Caco-2 (cell line): ENCODE measurements around the gene MINDY1. TPM values are rescaled to one million over a fixed set of nuclear protein-coding genes. Genes with fewer than 3 reads are reported as not detected.

ENCODE experiments used
- BruUV-seq: library from RNA; stranded (reverse); fragments of 400-500 nt; replicated peaks from 2 replicates; lab custom pipeline; 2021; lab: Mats Ljungman, UMichigan
- CTCF ChIA-PET: fragments of 300-600 bp; sonication (Branson Sonifier 250); formaldehyde crosslinking; loops from one replicate; lab custom pipeline; 2022; ENCODE audit warnings: antibody characterized with exemption; lab: Charles Lee
- POLR2A ChIA-PET: fragments of 300-600 bp; sonication (Branson Sonifier 250); formaldehyde crosslinking; loops from one replicate; lab custom pipeline; 2022; ENCODE audit warnings: antibody characterized with exemption; lab: Charles Lee
- DNase-seq, 2 experiments: peaks; one replicate each; pipeline versions ENCODE4 v3.0.0 to v3.0.0-alpha.2; 2020 to 2022
- H3K27me3 ChIP-seq: replicated peaks from 2 replicates; pipeline ENCODE4 v1.6.0; 2011; ENCODE audit warnings: low read length; ENCODE audit not compliant: control insufficient read depth, insufficient read depth
- H3K36me3 ChIP-seq: 2 replicates; pipeline ENCODE4 v1.5.1; 2011; ENCODE audit warnings: low read length; ENCODE audit not compliant: control insufficient read depth, insufficient read depth
- H3K4me1 ChIP-seq: fragments of 250-450 bp; sonication (Bioruptor Pico); 2 replicates; pipeline ENCODE4 v1.5.1; 2020; ENCODE audit warnings: mild to moderate bottlenecking
- H3K4me3 ChIP-seq: 2 replicates; pipeline ENCODE4 v1.5.1; 2011; ENCODE audit warnings: low read depth, mild to moderate bottlenecking, control low read depth, low read length
- H3K9me3 ChIP-seq: fragments of 250-450 bp; sonication (Bioruptor Pico); 2 replicates; pipeline ENCODE4 v1.5.1; 2020; ENCODE audit warnings: mild to moderate bottlenecking, moderate library complexity
- H3K27ac Mint-ChIP-seq: one replicate; pipeline ENCODE4 v1.8.0; 2022; ENCODE audit warnings: mixed read lengths; ENCODE audit not compliant: unreplicated experiment
- H3K27me3 Mint-ChIP-seq: one replicate; pipeline ENCODE4 v1.8.0; 2022; ENCODE audit warnings: mixed read lengths; ENCODE audit not compliant: insufficient read depth, unreplicated experiment
- H3K36me3 Mint-ChIP-seq: one replicate; pipeline ENCODE4 v1.8.0; 2022; ENCODE audit warnings: mild to moderate bottlenecking, mixed read lengths; ENCODE audit not compliant: insufficient read depth, unreplicated experiment
- H3K4me1 Mint-ChIP-seq: one replicate; pipeline ENCODE4 v1.8.0; 2022; ENCODE audit warnings: low read depth, mixed read lengths; ENCODE audit not compliant: unreplicated experiment
- H3K4me3 Mint-ChIP-seq: one replicate; pipeline ENCODE4 v1.8.0; 2022; ENCODE audit warnings: mild to moderate bottlenecking, moderate library complexity, mixed read lengths; ENCODE audit not compliant: unreplicated experiment
- H3K9me3 Mint-ChIP-seq: one replicate; pipeline ENCODE4 v1.8.0; 2022; ENCODE audit warnings: mixed read lengths; ENCODE audit not compliant: unreplicated experiment
- intact Hi-C: fragments of 100-400 bp; cut with micrococcal nuclease; formaldehyde crosslinking; loops from one replicate; pipeline ENCODE4 v1.10.0; 2022; ENCODE audit not compliant: unreplicated experiment
- total RNA-seq: library from RNA; stranded (reverse); gene quantifications from 2 replicates; pipeline ENCODE4 v1.2.3, GENCODE V29; 2022
- TF ChIP-seq, protein P1 (sequence below), 2 experiments: fragments of 200-600 bp in 1 of 2; IDR thresholded peaks; 1 replicate in 1 of 2; 2 replicates in 1 of 2; pipeline versions ENCODE4 v1.5.1 to v1.8.0; 2011 to 2022; ENCODE audit warnings: antibody characterized with exemption in 1 of 2, control low read depth in 1 of 2, inconsistent platforms in 1 of 2, low read depth in 1 of 2, low read length in 1 of 2, mild to moderate bottlenecking in 1 of 2, moderate library complexity in 1 of 2; ENCODE audit not compliant: insufficient read depth in 1 of 2, severe bottlenecking in 1 of 2, unreplicated experiment in 1 of 2

MINDY1 gene
- total RNA-seq, 1 experiment from 2014 or later, result 15.6 TPM

DNA sequence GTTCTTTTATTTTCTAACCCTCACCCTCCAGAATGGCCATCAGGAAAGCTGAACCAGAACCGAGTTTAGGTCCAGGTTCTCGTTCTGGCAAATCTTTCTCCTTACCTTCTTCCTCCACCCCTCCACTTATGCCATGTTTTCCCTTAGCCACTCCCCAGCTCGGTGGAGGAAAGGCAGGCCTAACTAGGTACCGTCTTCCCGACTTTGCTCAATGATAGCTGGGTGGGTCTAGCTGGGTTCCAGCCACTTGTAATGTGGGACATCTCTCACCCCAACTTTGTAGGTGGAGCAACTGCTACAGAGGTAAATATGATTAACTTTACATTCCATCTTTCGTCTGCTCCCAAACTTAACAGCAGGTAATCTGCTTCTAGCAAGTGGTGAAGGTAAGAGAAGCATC lies 30.3 kb upstream of the MINDY1 start:
- Histone ChIP-seq H3K4me1 (no peaks in the 10 kb centered on the region), H3K9me3 (no peaks in the 10 kb centered on the region), H3K36me3 (no peaks in the 10 kb centered on the region; the same call in 1 of the 2 replicates), H3K4me3 (no peak overlapping the region), H3K27me3 (no peaks in the 10 kb centered on the region)
- peaks cover 18% of the 10 kb centered on the region for H3K36me3 Mint-ChIP-seq
- no peak overlapping the region for H3K27ac Mint-ChIP-seq
- no peak overlapping the region for H3K4me3 Mint-ChIP-seq
- H3K27me3 Mint-ChIP-seq, result no peaks in the 10 kb centered on the region
- CTCF ChIA-PET, result no interaction called here
- H3K4me1 Mint-ChIP-seq, result no peaks in the 10 kb centered on the region
- intact Hi-C loops, result no loop called here
- DNase-seq, result no peak
- TF ChIP-seq, protein P1, sequence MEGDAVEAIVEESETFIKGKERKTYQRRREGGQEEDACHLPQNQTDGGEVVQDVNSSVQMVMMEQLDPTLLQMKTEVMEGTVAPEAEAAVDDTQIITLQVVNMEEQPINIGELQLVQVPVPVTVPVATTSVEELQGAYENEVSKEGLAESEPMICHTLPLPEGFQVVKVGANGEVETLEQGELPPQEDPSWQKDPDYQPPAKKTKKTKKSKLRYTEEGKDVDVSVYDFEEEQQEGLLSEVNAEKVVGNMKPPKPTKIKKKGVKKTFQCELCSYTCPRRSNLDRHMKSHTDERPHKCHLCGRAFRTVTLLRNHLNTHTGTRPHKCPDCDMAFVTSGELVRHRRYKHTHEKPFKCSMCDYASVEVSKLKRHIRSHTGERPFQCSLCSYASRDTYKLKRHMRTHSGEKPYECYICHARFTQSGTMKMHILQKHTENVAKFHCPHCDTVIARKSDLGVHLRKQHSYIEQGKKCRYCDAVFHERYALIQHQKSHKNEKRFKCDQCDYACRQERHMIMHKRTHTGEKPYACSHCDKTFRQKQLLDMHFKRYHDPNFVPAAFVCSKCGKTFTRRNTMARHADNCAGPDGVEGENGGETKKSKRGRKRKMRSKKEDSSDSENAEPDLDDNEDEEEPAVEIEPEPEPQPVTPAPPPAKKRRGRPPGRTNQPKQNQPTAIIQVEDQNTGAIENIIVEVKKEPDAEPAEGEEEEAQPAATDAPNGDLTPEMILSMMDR (IDR thresholded peaks at IDR 0.05; ENCODE audit: insufficient read depth in 1 of 2, low read depth in 1 of 2, low read length in 1 of 2, severe bottlenecking in 1 of 2, unreplicated experiment in 1 of 2), result no peak
- POLR2A ChIA-PET, result no interaction called here
- no peaks in the 10 kb centered on the region for H3K9me3 Mint-ChIP-seq
- BruUV-seq, result no TSS peak

DNA sequence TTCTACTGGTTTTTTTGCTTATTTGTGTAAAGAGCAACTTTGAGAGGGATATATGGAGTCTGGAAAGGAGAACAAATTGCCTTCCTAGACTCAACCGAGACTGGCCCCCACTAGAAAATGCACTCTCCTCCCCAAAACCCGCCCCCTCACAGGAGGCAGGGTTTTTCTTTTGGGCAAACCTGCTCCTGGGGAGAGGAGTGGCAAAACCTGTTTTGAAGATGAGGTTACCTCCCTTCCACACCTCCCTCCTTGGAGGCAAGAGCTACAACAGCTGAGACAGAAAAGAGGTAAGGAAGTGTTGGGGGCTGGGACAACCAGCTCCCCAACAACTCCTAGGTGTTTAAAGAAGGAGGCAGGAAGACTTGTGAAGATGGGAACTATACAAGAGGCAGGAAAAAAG lies 29.7 kb upstream of the MINDY1 start, which contains the start of gene BNIPL:
BNIPL (plus strand) TSS at position 231 of the 400 bp plus-strand sequence; CDS start at position 371, 140 bp downstream.
- H3K9me3 ChIP-seq, result no peaks in the 10 kb centered on the region
- peaks cover 21% of the 10 kb centered on the region for H3K36me3 Mint-ChIP-seq
- TF ChIP-seq, protein P1 (IDR thresholded peaks at IDR 0.05; ENCODE audit: insufficient read depth in 1 of 2, low read depth in 1 of 2, low read length in 1 of 2, severe bottlenecking in 1 of 2, unreplicated experiment in 1 of 2), result no peak
- no peaks in the 10 kb centered on the region for H3K4me1 Mint-ChIP-seq
- no peak within 1 kb of the TSS for H3K4me3 Mint-ChIP-seq
- POLR2A ChIA-PET, result no interaction called here
- no peaks in the 10 kb centered on the region for H3K27me3 ChIP-seq
- H3K27ac Mint-ChIP-seq, result no peak within 1 kb of the TSS
- H3K27me3 Mint-ChIP-seq, result no peaks in the 10 kb centered on the region
- no peaks in the 10 kb centered on the region for H3K4me1 ChIP-seq
- no peak for DNase-seq
- no peak within 1 kb of the TSS for H3K4me3 ChIP-seq
- intact Hi-C loops, result no loop called here
- CTCF ChIA-PET, result no interaction called here
- no peaks in the 10 kb centered on the region for H3K9me3 Mint-ChIP-seq
- H3K36me3 ChIP-seq, result no peaks in the 10 kb centered on the region; the same call in 1 of the 2 replicates
- BruUV-seq, result no TSS peak

GRCh38 chr1:151035167-151035566 lies 28.5 kb upstream of the MINDY1 start:
- no peaks in the 10 kb centered on the region for H3K9me3 ChIP-seq
- H3K36me3 Mint-ChIP-seq, result peaks cover 32% of the 10 kb centered on the region
- intact Hi-C loops, result no loop called here
- TF ChIP-seq, protein P1 (IDR thresholded peaks at IDR 0.05; ENCODE audit: insufficient read depth in 1 of 2, low read depth in 1 of 2, low read length in 1 of 2, severe bottlenecking in 1 of 2, unreplicated experiment in 1 of 2), result no peak
- ChIA-PET POLR2A (no interaction called here), CTCF (no interaction called here)
- H3K4me3 Mint-ChIP-seq, result no peak overlapping the region
- no peaks in the 10 kb centered on the region for H3K27me3 ChIP-seq
- H3K4me3 ChIP-seq, result no peak overlapping the region
- no TSS peak for BruUV-seq
- H3K4me1 Mint-ChIP-seq, result no peaks in the 10 kb centered on the region
- DNase-seq, result no peak
- H3K27ac Mint-ChIP-seq, result no peak overlapping the region
- H3K4me1 ChIP-seq, result no peaks in the 10 kb centered on the region
- H3K36me3 ChIP-seq, result no peaks in the 10 kb centered on the region; the same call in 1 of the 2 replicates
- H3K9me3 Mint-ChIP-seq, result no peaks in the 10 kb centered on the region
- H3K27me3 Mint-ChIP-seq, result no peaks in the 10 kb centered on the region
